Stimulated activated naive CD4-positive, alpha-beta T cell treated with Interleukin-2 at 50 U/mL for 16 hours (primary cell): Measurements from ENCODE around the gene ASCC2.
"Not testable (repeated sequence)": the region's sequence is repeated elsewhere in the genome, so short reads cannot be mapped to it uniquely, and the experiment has no call there.

Source experiments
- DNase-seq: peaks from one replicate; lab custom pipeline; 2025; lab: John Stamatoyannopoulos, UW

The ASCC2 gene

DNA sequence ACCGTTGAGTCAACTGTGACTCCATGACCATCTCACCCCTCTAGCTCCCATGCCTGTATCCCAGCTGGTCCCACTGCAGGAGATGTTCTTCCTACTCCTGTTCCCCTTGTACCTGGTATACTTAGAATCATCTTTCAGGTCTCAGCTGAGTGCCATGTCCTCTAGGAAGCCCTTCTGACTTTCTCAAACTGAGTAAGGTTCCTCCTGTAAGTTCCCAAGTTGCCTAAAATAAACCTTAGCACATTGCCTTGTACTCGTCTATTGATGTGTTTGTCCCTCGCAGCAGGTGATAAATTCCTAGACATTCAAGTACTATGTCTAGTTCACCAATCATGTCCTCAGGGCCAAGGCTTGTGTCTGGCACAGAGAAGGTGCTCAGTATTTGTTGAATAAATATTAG is 18.4 kb upstream of the ASCC2 start:
- DNase-seq, result no peak

DNA sequence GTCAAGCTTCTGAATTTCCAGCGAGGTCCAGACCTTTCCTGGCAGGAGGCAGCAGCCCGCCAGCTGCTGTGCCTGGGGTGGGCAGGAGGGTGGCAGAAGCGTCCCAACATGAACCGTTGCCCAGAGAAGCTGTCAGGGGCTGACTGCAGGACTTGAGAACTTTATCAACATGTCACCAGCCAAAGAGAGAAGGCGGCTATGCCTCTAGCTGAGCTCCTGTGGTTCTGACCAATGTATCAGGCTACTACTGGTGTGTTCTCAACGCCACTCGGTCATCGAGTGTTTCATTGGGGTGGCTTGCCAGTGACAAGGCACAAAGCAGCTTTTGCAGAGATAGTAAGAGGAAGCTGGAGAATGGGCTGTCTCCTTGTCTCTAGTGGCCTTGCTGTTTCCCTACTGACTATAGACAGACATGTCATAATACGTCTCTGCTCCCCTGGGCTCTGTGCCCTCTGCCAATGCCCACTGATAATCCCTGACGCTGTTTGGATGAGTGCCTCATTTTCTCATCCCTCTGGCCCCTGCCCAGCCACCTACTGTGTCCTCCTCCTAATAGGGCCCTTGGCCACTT is 17.6 kb upstream of the ASCC2 start:
- DNase-seq, result no peak

DNA sequence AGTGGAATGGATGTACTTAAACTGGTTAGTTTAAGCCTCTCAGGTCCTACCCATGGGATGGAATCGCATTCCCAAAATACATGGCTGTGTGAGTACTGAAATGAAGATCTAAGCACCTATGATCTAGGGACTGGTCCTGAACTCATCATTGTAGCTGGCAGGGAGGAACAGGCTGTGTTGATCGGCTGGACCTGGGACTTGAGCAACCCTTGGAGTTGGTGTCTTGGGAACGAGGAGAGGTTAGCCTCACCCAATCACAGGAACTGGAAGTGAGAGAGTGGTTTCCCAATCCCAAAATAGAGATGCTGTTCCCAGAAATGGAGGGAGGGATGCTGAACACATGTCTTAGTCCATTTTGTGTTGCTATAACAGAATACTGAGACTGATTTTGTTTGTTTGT is 16.4 kb upstream of the ASCC2 start:
- no peak for DNase-seq

DNA sequence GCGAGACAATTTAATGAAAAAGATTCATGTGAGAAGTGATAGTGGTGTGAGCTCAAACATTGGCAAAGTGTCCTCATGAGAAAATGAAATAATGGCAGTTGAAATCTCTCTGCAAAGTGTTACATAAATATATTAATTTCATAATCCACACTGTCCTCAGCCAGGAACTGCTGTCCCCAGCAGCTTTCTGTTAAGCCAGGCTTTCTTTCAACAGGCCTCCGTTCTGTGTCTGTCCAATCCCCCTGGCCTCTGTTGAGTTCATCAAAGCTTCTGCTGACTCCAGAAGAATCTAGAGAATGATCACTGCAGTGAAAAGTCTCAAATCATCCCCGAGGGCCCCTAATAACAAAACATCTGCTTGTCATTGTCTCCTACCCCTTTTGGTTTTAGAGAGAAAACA is 10.0 kb upstream of the ASCC2 start:
- no peak for DNase-seq

DNA sequence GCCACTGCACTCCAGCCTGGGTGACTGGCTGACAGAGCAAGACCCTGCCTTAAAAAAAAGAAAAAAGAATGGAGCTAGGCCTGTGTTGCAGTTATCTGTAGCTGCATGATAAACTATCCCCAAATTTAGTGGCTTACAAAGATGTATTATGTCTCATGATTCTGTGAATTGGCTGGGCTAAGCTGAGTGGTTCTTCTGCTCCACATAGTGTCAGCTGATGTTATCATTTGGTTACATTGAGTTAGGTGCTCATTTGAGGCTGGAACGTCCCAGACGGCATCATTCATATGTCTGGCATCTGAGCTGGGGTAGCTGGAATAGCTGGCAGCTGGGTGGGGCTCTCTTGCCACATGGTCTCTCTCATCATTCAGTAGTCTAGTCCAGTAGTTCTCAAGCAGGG is 8.2 kb upstream of the ASCC2 start:
- DNase-seq, result no peak

DNA sequence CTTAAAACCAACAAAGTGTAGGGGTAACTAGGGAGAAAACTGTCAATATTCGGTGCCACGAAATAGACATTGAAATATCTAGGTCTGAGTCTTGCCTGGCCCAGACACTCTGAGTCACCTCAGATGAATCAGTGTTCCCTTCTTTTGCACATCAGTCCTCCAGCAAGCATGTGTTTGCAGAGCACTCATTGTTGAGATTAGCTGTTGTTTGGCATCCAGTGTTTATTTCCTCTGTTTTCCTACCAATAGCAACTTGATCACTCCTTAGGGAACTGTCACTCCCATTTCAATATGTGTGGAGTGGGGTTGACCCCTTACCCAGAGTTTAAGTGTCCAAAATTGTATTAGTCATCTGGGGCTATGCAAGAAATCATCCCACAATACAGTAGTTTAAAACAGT is 4.7 kb upstream of the ASCC2 start:
- DNase-seq, result no peak

DNA sequence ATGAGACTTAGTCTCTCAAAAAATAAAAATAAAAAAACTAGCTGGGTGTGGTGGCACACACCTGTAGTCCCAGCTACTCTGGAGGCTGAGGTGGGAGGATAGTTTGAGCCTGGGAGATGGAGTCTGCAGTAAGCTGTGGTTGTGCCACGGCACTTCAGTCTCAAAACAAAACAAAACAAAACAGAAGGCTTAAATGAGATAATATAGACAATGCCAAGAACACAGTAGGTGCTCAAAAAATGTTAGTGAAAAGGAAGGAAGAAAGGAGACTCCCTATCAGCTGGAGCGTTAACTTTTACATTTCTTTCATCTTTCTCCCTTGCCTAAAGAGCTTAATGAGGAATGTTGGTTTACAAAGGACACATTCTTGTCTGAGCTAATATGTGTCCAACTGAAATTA is 4.1 kb upstream of the ASCC2 start:
- no peak for DNase-seq

DNA sequence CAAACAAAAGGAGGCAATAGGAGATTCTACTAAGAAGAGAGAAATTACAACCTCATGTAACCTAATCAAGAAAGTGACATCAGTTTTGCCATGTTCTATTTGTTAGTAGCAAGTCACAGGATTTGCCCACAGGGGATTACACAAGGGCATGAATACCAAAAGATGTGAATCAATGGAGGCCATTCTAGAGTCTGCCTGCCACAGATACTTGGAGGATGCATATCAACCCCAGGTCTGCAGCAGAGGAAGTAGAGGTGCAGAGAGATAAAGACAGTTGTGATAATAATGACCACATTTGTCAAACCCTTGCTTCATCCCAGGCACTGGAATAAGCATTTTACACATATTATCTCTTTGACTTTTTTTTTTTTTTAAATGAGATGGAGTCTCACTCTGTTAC is 2.4 kb upstream of the ASCC2 start:
- DNase-seq, result no peak

DNA sequence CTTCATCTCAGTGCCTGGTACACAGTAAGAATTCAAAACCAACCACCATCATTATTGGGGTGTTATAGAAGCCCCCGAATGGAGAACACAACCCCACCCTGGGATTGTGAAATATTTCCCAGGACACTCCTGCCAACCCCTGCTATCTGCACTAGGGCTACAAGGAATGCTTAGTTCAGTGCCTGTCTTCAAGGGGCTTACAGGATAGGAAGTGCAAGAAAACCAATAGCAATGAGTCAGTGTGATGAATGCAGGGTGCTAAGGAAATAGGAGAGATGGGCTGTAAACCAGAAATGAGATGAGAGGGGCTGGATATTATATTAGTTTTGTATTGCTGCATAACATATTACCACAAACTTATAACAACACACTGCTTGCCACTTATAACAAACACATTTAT is 965 bp upstream of the ASCC2 start:
- DNase-seq, result no peak

DNA sequence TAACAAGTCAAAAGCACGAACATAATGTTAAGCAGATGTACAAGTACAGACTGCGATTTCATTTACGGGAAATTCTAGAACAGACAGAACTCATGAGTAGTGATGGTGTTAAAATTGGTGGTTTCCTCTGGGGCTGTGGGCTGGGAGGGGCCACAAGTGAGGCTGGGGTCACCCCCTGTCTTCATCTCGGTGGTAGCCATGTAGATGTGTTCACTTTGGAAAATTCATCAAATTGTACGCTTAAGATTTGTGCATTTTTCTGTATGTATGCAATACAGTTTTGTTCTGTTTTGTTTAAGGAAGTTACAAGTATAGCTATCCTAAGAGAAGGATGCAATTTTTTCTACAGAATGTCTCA is 504 bp upstream of the ASCC2 start:
- no peak for DNase-seq

DNA sequence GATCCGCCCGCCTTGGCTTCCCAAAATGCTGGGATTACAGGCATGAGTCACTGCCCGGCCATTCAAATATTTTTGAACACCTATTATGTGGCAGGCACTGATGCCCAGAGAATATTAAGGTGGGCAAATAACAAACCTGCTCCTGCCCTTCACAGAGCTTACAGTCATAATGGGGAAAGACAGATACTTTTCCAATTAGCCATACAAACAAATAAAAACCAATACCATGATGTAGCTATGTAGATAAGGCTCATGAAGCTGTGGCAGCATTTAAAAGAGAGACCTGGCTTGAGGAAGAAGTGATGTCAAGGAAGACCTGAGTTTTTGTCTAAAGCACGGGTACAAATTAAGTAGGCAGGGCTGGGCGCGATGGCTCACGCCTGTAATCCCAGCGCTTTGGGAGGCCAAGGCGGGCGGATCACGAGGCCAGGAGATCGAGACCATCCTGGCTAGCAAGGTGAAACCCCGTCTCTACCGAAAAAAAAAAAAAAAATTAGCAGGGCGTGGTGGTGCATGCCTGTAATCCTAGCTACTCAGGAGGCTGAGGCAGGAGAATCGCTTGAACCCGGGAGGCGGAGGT is 1.2 kb downstream of the ASCC2 start:
- DNase-seq, result not testable (repeated sequence)

DNA sequence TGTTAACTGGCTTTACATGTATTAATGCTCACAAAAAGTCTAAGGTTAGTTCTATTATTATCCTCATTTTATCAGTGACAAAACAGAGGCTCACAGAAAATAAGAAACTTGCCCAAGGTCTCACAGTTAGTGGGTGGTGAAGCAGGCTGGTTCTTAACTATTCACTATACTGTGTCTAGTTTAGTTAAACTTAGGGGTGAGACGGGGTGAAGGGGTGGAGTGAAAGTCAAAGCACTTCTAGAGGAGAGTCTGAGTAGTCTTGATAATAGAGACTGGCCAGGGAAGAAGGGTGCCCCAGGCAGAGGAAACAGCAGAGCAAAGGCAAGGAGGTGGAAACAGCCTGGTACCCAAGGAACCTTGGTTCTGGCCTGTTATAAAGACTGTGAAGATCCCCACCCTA is 4.0 kb downstream of the ASCC2 start:
- DNase-seq, result no peak

DNA sequence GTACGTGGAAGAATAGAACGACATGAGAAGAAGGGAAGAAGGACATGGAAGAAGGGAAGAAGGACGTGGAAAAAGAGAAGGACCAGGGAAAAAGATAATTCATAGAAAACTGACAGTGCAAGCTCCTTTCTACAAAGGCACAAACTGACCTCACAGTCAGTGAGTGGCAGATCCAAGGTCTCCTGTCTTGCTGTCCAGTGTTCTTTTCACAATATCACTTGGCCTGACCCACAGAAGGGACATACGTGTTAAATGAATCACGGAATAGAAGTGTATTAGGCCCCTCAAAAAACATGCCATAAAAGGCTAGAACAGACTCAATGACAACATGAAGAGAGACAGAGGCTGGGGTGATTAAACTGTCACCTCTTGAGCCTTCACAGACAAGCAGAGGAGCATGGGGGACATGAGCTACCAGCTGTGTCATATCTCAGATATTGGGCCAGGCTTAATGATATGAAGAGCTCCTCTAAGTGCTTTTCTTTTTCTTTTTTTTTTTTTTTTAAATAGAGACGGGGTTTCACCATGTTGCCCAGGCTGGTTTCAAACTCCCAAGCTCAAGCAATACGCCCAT is 4.6 kb downstream of the ASCC2 start:
- DNase-seq, result no peak

DNA sequence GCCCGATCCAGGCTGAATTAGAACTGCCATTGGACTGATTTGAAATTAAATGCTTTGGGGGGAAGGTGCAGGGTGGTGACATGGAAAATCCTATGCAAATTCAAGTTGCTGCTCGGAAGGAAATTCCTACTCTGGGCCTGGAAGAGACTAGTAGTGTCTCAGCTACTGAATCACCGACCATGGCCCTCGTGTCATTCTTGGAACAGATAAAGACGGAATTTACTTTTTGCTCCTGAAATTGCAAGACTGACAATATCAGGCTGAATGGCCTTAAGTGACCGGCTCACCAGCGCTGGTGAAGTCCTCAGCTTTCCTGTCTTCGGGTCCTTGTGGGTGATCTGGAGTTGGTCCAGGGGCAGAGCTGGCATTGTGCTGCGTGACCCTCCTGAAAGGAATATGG is 6.1 kb downstream of the ASCC2 start:
- no peak for DNase-seq

DNA sequence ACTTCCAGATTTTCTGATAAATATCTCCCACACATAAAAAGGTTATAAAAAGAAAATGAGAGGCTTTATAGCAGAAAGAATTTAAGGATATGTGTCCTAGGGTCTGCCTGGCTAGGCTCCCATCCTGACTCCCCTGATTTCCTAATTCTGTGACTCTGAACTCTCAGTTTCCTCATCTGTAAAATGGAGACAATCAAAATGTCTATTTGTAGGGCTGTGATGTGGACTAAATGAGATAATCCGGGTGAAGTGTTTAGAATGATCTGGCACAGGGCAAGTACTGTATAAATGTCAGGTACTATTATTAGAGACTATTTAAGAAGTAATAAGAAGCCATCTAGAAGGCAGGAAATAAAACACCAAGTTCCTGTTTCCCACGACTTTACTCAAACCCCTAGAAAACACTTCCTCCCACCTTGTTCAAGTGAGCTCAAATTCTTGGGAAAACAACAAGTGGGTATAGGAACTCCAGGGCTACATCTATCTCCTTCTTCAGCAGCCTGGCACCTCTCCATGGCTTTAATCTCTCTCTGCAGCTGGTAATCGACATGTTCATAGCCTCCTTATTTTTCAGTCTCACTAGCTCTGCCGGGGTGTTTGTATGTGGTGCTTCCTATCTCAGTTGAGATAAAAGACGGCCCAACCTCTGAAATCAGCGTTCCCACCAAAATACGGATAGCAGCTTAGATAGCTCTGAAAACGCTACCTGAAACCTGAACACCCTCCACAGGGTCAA is 6.7 kb downstream of the ASCC2 start:
- DNase-seq, result no peak

DNA sequence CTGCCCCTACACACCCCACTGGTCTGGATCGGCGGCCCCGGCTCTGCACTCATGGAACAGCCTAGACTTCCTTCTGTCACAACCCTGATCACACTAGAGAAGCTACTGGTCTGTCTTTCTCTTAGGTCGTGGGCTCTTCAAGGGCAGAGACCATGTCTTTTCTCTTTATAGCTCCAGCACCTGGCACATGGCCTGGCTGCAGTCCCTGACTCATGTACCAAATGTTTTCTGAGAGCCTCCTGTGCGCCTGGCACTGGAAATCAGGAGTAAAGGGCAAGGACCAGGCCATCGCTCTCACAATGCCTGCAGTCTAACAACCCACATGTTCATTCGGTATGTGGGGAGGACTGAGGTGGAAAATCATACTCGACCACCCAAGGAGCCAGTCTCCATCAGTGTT is 7.5 kb downstream of the ASCC2 start:
- no peak for DNase-seq

DNA sequence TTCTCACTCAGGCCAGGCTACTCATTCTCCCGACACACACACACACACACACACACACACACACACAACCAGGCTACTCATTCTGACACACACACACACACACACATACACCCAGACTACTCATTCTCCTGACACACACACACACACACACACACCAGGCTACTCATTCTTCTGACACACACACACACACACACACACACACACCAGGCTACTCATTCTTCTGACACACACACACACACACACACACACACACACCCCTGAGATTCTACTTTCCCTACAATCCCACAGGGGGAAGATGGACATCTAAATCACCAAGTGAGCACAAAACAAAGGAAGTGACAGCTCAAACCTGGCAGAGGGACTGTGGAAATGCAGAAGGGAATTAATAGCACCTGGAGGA is 10.3 kb downstream of the ASCC2 start:
- DNase-seq, result not testable (repeated sequence)

DNA sequence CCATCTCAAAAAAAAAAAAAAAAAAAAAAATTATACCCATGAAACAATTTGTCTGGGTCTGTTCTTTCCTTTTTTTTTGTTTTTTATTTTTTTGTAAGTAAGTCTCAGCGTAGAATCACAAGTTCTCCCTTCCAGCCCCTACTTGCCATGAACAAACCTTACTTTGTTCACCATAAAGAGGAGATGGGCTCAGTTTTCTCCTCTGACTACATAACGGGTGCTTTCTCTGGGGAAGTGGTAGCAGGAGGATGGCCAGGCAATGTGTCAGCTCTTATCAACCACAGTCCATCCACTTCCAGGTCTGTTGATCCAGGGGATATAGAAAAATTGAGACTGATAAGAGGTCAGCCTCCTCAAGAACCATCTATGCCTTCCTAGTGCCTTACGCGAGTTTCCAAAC is 11.0 kb downstream of the ASCC2 start:
- DNase-seq, result no peak

DNA sequence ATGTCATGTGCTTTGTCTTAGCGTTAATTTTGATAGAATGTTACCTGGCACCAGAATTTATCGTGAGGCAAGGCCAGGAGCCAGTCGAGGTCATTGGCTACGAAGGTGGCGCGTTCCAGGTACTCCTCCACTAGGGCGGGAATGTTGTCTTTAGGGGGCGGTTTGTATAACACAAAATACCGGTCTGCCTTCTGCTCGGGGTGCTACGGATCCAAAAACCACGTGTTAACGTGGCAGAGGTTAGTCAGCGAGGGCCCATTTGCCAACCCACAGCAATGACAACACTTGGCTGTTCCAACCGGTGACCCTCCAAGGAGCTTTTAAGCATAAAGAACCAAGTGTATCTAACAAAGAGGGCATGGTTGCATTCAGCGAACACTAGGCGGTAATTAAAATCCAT is 12.5 kb downstream of the ASCC2 start:
- no peak for DNase-seq

DNA sequence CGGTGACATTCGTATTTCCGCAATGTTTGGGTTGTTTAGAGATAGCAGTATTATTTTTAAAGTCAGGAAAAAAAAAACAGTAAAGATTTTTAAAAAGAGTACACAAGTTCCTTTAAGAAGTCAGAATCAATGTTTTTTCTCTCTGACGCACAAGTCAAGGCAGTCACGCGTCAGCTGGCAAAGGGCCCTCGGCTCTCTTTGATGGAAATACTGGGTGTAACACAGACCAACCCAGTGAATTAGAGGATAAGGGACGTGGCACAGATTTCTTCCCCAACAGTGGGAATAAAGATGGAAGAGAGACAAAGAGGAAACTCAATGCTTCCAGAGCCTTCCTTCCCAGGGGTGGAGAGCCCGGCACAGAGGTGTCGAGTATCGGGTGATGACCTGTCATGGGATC is 13.4 kb downstream of the ASCC2 start:
- DNase-seq, result no peak

DNA sequence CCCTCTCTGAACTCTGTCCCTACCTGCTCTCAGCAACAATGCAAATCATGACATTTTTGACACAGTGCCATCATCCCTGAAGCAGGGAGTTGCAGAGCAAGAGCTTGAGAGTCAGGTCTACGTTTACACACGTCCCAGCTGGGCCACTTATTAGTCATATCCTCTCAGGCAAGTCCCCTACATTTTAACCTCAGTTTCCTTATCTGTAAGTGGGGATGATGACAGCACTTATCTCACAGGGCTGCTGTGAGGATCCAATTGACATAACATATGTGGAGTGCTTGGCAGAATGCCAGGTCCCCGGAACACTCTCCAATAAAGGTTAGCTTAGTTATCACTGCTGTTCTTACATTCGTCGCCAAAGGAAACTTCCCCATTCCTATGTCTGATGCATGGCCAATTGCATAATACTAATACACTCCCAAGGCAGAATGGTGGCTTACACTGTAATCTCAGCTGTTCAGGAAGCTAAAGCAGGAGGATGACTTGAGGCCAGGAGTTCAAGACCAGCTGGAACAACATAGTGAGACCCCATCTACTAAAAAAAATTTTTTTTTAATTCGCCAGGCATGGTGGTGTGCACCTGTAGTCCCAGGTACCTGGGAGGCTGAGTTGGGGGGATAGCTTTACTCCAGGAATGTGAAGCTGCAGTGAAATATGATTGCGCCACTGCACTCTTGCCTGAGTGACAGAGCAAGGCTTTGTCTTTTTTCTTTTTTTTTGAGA is 16.6 kb downstream of the ASCC2 start:
- DNase-seq, result no peak

DNA sequence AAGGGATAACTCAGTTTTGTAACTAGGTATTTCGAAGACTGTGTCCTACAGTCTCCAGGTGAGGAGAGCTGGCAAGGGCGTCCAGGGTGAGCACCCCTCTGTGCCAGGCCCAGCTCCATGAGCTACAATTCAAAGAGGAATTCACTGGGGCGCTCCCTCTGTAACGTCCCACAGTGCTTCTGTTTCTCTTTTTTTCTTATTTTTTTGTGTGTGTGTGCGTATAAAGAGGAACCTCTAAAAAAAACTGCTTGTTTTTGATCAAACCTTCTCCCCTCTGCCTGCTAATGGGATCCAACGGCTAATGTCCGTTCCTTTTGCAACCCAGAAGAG is 17.1 kb downstream of the ASCC2 start:
- DNase-seq, result no peak

DNA sequence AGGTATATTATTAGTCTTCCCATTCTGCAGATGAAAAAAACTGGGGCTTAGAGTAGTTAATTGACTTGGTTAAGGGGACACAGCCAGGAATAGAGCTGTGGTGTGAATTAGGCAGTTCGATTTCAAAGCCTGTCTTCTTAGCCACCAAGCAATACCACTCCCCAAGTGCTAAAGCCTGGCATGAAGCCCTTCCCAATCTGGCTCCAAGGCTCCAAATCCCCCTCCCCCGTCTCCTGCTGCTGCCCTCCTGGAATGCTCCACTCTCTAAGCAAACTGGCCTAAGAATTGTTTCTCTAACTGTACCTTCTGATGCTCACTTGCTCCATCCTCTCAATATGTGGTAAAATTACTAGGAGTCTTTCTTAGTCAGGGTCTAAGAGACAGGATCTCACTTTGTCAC is 18.6 kb downstream of the ASCC2 start:
- DNase-seq, result no peak
